NCI-H2107 treated with DMSO at 0.1 percent for 48 hours (cell line): ENCODE measurements around the gene ZMIZ1.
"Not testable (repeated sequence)": the region's sequence is repeated elsewhere in the genome, so short reads cannot be mapped to it uniquely, and the experiment has no call there.

ENCODE experiments used
- DNase-seq: peaks from one replicate; lab custom pipeline; 2025; ENCODE audit not compliant: unreplicated experiment; lab: John Stamatoyannopoulos, UW

Gene ZMIZ1

DNA sequence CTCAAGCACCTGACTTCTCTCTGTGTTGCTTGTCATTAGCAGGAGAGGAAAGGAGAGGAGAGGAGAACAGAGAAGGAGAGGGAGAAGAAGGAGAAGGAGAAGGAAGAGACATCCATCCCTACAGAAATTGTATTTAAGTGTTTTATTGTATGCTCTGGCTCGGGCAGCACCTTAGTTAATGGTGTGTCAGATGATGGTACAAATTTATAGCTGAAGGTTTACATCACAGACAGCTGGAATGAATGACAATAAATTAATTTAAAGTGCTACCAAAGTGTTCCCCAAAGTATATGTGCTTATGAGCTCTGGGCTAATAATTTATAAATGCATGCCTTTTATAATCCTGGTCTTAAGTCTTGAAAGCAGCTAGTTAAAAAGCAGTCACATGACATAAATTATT lies 38.1 kb upstream of the ZMIZ1 start:
- no peak for DNase-seq

DNA sequence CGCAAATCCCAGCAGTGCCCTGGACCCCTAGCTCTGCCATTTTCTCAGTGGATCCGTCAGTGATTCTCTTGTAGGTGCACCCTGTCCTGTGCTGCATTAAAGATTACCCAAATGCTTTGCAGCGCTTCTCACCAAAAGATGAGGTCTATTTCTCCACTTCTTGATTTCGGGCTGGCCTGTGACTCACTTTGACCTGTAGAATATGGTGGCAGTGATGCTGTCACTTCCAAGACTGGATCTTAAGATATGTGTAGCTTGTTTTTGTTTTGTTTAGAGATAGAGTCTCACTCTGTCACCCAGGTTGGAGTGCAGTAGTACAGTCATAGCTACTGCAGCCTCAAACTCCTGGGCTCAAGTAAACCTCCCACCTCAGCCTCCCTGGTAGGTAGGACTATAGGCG lies 37.0 kb upstream of the ZMIZ1 start:
- no peak for DNase-seq

- DNase-seq = no peak
Observed at GRCh38 chr10:79034271-79034876, 34.4 kb upstream of the ZMIZ1 start.

GRCh38 chr10:79036416-79036815 lies 32.4 kb upstream of the ZMIZ1 start:
- DNase-seq = not testable (repeated sequence)

GRCh38 chr10:79038104-79038840 lies 30.5 kb upstream of the ZMIZ1 start:
- no peak for DNase-seq

DNA sequence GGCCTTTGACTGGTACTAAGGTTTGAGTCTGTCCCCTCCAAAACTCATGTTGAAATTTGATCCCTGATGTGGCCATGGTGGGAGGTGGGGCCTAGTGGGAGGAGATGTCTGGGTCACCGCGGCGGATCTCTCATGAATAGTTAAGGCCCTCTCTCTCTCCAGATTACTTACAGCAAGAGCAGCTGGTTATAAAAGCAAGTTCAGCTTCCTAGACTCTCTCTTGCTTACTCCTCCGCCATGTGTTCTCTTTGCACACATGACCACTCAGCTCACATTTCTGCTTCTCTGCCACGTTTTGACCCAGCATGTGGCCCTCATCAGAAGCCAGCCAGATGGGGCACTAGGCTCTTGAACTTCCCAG lies 29.9 kb upstream of the ZMIZ1 start:
- peak; percentile 74 for DNase-seq

GRCh38 chr10:79042639-79043411 lies 25.9 kb upstream of the ZMIZ1 start:
- DNase-seq = no peak

GRCh38 chr10:79044036-79044632 lies 24.6 kb upstream of the ZMIZ1 start:
- no peak for DNase-seq

DNA sequence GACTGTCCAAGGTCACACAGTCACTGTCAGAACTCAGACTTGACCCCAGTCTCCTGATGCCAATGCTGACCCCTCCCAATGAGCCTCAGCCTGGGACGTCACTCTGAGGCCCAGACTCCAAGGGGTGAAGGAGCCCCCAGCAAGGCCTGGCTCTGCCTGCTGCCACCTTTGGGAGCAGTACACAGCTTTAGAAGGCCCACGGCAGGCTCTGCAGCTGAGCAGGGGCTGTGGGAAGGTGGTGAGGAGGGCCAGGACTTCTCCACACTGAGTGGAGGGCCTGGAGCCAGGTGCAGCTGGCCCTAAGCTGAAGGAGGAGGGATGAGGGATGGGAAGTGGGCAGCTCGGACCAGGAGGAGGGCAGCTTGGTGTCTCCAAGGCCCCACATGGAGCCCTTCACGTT lies 23.9 kb upstream of the ZMIZ1 start:
- DNase-seq = no peak

GRCh38 chr10:79045566-79046175 lies 23.1 kb upstream of the ZMIZ1 start:
- DNase-seq = no peak

GRCh38 chr10:79046326-79046725 lies 22.4 kb upstream of the ZMIZ1 start:
- DNase-seq = no peak

DNA sequence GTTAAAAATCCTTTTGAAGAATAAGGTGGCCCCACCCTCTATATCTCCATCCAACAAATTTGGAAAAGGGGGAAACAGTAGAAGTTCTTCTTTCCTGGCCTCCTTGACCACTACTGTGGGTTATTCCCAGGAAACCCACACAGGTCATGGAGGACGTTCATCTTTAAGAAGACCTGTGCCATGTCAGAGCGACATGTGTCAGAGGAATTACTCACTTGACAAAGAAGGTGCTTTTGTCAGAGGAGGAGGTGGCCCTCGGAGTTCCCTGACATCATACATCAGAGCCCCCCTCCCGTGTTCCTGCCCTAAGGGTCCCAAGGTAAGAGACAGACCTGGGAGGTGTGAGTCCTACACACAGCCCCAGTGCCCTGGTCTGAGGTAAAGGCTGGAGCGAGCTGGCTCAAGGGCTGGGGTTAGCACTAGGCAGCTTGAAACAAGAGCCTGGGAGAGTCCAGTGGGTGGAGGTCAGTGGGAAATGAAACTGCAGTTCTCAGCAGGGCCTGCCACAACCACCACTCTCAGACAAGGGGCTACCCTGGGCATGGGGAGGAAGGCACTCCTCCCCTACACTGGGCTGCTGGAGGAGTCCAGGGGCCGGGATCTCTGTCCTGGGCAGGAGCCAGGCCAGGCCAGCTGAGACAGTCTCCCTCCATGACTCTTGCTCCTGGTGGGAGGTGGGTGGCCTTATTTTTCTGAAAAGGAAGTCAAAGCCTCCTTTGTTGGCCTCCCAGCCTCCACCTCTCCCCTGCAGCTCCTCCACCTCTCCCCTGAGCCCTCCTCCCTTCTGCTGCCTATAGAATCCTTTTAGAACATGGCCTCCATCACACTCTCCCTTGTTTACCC lies 21.8 kb upstream of the ZMIZ1 start:
- no peak for DNase-seq

GRCh38 chr10:79047584-79047874 lies 21.2 kb upstream of the ZMIZ1 start:
- DNase-seq = no peak

- DNase-seq = no peak
Observed at GRCh38 chr10:79047875-79048638, 20.7 kb upstream of the ZMIZ1 start.

- no peak for DNase-seq
Observed at GRCh38 chr10:79048639-79049550, 19.9 kb upstream of the ZMIZ1 start.

DNA sequence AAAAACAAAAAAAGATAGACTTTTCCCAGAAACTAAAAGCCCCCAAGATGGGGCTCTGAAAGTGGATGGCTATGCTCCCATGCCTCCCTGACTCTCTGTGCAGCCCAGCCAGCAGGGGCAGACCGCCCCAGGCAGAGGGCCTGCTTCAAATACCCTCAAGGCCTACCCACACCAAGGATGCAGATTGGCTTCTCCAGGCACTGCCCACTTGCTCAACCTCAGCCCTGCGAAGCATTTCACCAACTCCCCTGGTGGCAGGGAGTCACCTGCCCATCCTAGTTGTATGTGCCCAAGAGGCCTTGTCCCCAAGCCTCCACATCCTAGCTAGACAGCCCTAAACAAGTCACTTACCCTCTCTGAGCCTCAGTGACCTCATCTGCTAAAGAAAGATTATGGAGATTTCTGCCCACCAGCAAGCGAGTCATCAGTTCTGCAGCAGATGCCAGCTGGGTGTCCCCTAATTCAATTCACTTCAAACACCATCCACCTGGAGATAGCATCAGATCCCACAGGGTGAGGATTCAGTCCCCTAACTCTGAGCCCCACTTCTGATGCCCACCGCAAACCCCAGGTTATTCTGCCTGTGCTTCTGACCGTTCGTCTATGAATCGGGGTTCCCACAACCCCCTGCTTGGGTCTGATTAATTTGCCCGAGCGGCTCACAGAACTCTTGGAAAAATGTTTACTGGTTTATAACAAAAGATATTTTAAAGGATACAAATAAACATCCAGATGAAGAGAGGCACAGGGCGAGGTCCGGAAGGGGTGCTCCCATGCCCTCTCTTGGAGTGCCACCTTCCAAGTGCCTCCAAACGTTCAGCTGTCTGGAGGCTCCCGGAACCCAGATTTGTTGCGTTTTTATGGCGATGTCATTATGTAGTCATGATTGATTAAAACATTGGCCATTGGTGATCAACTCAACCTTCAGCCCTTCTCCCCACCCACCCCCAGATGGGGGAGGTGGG lies 18.6 kb upstream of the ZMIZ1 start:
- no peak for DNase-seq

- DNase-seq = no peak
Observed at GRCh38 chr10:79050896-79051555, 17.7 kb upstream of the ZMIZ1 start.
